Naive thymus-derived CD8-positive, alpha-beta T cell (primary cell): ENCODE results near the gene RETREG3. TPM values are rescaled to one million over a fixed set of nuclear protein-coding genes. Genes with fewer than 3 reads are reported as not detected.

Experiments
- ATAC-seq, 2 donors: fragments of 150-1000 bp; cut with Tn5 transposase in 1 of 2; sonication (Bioruptor Pico), chemical (Tn5 transposase) in 1 of 2; 1 replicate in 1 of 2; 2 replicates in 1 of 2; pipeline ENCODE4 v1.10.0; 2021; ENCODE audit warnings: mild to moderate bottlenecking in 2 of 2, moderate library complexity in 2 of 2
- POLR2A ChIA-PET: fragments of 350-600 bp; sonication (Branson Sonifier 250); formaldehyde crosslinking; loops from one replicate; lab custom pipeline; 2021; ENCODE audit warnings: antibody characterized with exemption; lab: Charles Lee
- DNase-seq, 10 donors: peaks; one replicate each; pipeline versions ENCODE4 v3.0.0 to v3.0.0-alpha.2; 2020 to 2022
- H3K27ac Mint-ChIP-seq, 10 donors: one replicate each; pipeline ENCODE4 v1.8.0; 2020 to 2022; ENCODE audit warnings: mild to moderate bottlenecking in 10 of 10, mixed read lengths in 10 of 10, moderate library complexity in 4 of 10, inconsistent platforms in 1 of 10
- H3K27me3 Mint-ChIP-seq, 5 donors: one replicate each; pipeline ENCODE4 v1.8.0; 2021 to 2022; ENCODE audit warnings: mixed read lengths in 5 of 5
- H3K36me3 Mint-ChIP-seq, 3 donors: one replicate each; pipeline ENCODE4 v1.8.0; 2020 to 2022; ENCODE audit warnings: mixed read lengths in 3 of 3, mild to moderate bottlenecking in 2 of 3, inconsistent platforms in 1 of 3
- H3K4me1 Mint-ChIP-seq, 4 donors: one replicate each; pipeline ENCODE4 v1.8.0; 2021 to 2022; ENCODE audit warnings: mixed read lengths in 4 of 4
- H3K4me3 Mint-ChIP-seq, 10 donors: one replicate each; pipeline ENCODE4 v1.8.0; 2020 to 2022; ENCODE audit warnings: mild to moderate bottlenecking in 10 of 10, mixed read lengths in 10 of 10, moderate library complexity in 6 of 10, inconsistent platforms in 1 of 10
- H3K9me3 Mint-ChIP-seq, 9 donors: one replicate each; pipeline ENCODE4 v1.8.0; 2020 to 2022; ENCODE audit warnings: mixed read lengths in 9 of 9, mild to moderate bottlenecking in 3 of 9, inconsistent platforms in 1 of 9, moderate library complexity in 1 of 9
- polyA plus RNA-seq, 3 donors: library from polyadenylated mRNA; unstranded; fragments of 300-500 nt; fragmentation: Illumina TruSeq; gene quantifications; one replicate each; pipeline ENCODE4 v1.2.3, GENCODE V29; 2021
- total RNA-seq, 8 experiments: library from RNA in 2 of 8; stranded (reverse) in 2 of 8; gene quantifications; one replicate each; pipeline ENCODE4 v1.2.3 and lab custom pipeline; 2021 to 2026

Gene RETREG3
- total and polyA plus RNA-seq, 5 experiments from 2014 or later: 119 to 147 (median 131) TPM

DNA sequence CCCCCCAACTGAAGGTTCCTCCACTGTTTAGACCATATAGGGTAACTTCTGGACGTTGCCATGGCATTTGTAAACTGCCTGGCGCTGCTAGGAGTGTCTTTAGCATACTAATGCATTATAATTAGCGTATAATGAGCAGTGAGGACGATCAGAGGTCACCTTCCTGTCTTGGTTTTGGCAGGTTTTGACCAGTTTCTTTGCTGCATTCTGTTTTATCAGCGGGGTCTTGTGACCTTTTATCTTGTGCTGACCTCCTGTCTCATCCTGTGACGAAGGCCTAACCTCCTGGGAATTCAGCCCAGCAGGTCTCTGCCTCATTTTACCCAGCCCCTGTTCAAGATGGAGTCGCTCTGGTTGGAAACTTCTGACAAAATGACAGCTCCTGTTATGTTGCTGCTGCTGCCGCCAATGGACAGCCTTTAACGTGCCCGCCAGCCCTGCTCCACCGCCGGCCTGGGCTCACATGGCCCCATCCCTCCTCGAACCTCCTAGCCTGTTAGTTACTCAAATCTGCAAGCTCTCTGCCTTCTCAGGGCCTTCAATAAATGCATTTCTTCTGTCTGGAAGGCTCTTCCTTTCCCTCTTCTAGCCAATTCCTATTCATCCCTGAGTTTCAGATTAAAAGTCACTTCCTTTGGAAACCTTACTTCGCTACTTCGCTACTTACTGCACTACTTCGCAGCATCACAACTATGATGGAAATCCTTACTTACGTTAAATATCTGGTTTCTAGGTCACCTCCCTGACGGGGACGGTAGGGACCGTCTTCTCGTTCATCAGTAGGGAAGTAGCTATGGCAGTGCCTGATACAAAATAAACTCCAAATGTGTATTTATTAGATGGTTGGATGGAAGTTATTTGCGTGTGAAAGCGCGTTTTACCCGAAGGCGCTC, 73.8 kb downstream of the RETREG3 start:
- peak in 1 of 2 donors; percentile 20 for ATAC-seq

GRCh38 chr17:42531455-42532354, 77.5 kb downstream of the RETREG3 start:
- DNase-seq: peak in 9 of 10 donors; percentile 25 to 67 (median 52)
- Mint-ChIP-seq H3K27ac (peak overlapping the region in 9 of 10 donors; percentile 69 to 95 (median 88)), H3K27me3 (no peaks in the 10 kb centered on the region), H3K4me1 (peaks cover 14 to 65% (median 49%) of the 10 kb centered on the region in 4 donors), H3K4me3 (peak overlapping the region; percentile 76 to 90 (median 87)), H3K9me3 (no peaks in the 10 kb centered on the region), H3K36me3 (no peaks in the 10 kb centered on the region)
- POLR2A ChIA-PET: interaction anchor here (0.6 to 2.7 kb wide), 7 partner anchors 10 to 215 kb away, joined by 3 to 16 read pairs (median 3); partner anchors contain the start of gene STAT3
- peak; percentile 33 to 40 for ATAC-seq

More for the DNA sequence above, 73.8 kb downstream of the RETREG3 start:
- Mint-ChIP-seq H3K4me1 (peaks cover 14 to 55% (median 50%) of the 10 kb centered on the region in 4 donors), H3K27ac (peak overlapping the region; percentile 38 to 91 (median 82)), H3K4me3 (peak overlapping the region; percentile 68 to 88 (median 84)), H3K27me3 (no peaks in the 10 kb centered on the region), H3K9me3 (no peaks in the 10 kb centered on the region), H3K36me3 (peaks cover 0 to 5% (median 0%) of the 10 kb centered on the region in 3 donors)
- POLR2A ChIA-PET: interaction anchor here (0.7 to 4.4 kb wide), 12 partner anchors 17 to 825 kb away, joined by 3 to 19 read pairs (median 4); partner anchors contain the start of genes GHDC, MLX, PLEKHH3 and PSMC3IP
- DNase-seq: no peak

DNA sequence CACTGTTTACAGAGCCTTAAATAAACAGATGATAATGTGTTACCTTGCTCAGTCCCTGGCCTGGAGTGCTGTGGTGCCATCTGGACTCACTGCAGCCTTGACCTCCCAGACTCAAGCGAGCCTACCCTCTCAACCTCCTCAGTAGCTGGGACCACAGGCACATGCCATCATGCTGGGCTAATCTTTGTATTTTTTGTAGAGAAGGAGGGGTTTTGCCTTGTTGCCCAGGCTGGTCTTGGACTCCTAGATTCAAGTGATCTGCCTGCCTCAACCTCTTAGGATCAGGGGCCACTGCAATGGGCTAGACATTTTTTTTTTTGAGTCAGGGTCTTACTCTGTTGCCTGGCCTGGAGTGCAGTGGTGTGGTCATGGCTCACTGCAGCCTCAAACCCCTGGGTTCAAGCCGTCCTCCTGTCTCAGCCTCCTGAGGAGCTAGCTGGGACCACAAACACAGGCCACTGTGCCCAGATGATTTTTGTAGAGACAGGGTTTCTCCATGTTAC, 78.2 kb downstream of the RETREG3 start:
- Mint-ChIP-seq H3K27ac (peak overlapping the region in 9 of 10 donors; percentile 84 to 95 (median 90)), H3K36me3 (no peaks in the 10 kb centered on the region), H3K4me3 (peak overlapping the region; percentile 76 to 90 (median 87)), H3K4me1 (peaks cover 14 to 65% (median 48%) of the 10 kb centered on the region in 4 donors), H3K27me3 (no peaks in the 10 kb centered on the region), H3K9me3 (no peaks in the 10 kb centered on the region)
- POLR2A ChIA-PET: interaction anchor here (0.7 to 2.7 kb wide), 12 partner anchors 11 to 217 kb away, joined by 3 to 16 read pairs (median 4); partner anchors contain the start of genes PSMC3IP and STAT3
- ATAC-seq: no peak
- peak in 1 of 10 donors; percentile 42 for DNase-seq

Other genes starting within 250 kb of the RETREG3 start
- 100 to 1,000 TPM; 130 to 135 TPM for gene STAT3, start 220.9 kb downstream of the RETREG3 start, total RNA-seq
- 100 to 1,000 TPM; 129 to 154 (median 153) TPM for gene STAT3, start 220.9 kb downstream of the RETREG3 start, polyA plus RNA-seq
- not detected for gene CAVIN1, start 186.1 kb downstream of the RETREG3 start, total RNA-seq
- gene CAVIN1, start 186.1 kb downstream of the RETREG3 start, polyA plus RNA-seq: under 1 TPM in 1 of 3 donors, not detected in 2; 0.03 TPM
- gene ATP6V0A1, start 150.5 kb downstream of the RETREG3 start, total RNA-seq: 10 to 100 TPM; 18.3 to 19.1 TPM
- gene ATP6V0A1, start 150.5 kb downstream of the RETREG3 start, polyA plus RNA-seq: 10 to 100 TPM in 2 of 3 donors, 1 to 10 TPM in 1; 4.1 to 12.6 (median 10.3) TPM
- 10 to 100 TPM; 26.4 to 28.5 TPM for gene NAGLU, start 73.1 kb downstream of the RETREG3 start, total RNA-seq
- 10 to 100 TPM in 2 of 3 donors, 1 to 10 TPM in 1; 8.0 to 16.2 (median 13.4) TPM for gene NAGLU, start 73.1 kb downstream of the RETREG3 start, polyA plus RNA-seq
- 1 to 10 TPM; 1.4 to 2.1 TPM for gene HSD17B1, start 56.5 kb downstream of the RETREG3 start, total RNA-seq
- under 1 TPM; 0.18 to 0.98 (median 0.24) TPM for gene HSD17B1, start 56.5 kb downstream of the RETREG3 start, polyA plus RNA-seq
- 10 to 100 TPM; 67.0 to 72.3 TPM for gene COASY, start 47.2 kb downstream of the RETREG3 start, total RNA-seq
- gene COASY, start 47.2 kb downstream of the RETREG3 start, polyA plus RNA-seq: 10 to 100 TPM; 48.3 to 67.9 (median 65.5) TPM
- gene MLX, start 42.3 kb downstream of the RETREG3 start, total RNA-seq: 10 to 100 TPM; 58.2 to 67.8 TPM
- gene MLX, start 42.3 kb downstream of the RETREG3 start, polyA plus RNA-seq: 10 to 100 TPM; 24.6 to 47.1 (median 25.0) TPM
- 1 to 10 TPM; 3.3 to 4.6 TPM for gene PSMC3IP, start 31.6 kb downstream of the RETREG3 start, total RNA-seq
- 1 to 10 TPM in 1 of 3 donors, under 1 TPM in 2; 0.69 to 1.1 (median 0.71) TPM for gene PSMC3IP, start 31.6 kb downstream of the RETREG3 start, polyA plus RNA-seq
- gene TUBG1, start 309 bp upstream of the RETREG3 start, total RNA-seq: 10 to 100 TPM; 12.7 to 16.3 TPM
- 10 to 100 TPM in 1 of 3 donors, 1 to 10 TPM in 2; 6.7 to 10.3 (median 7.8) TPM for gene TUBG1, start 309 bp upstream of the RETREG3 start, polyA plus RNA-seq
- 10 to 100 TPM; 18.1 to 22.1 TPM for gene TUBG2, start 49.9 kb upstream of the RETREG3 start, total RNA-seq
- 1 to 10 TPM; 4.9 to 6.9 (median 6.0) TPM for gene TUBG2, start 49.9 kb upstream of the RETREG3 start, polyA plus RNA-seq
- gene PLEKHH3, start 67.6 kb upstream of the RETREG3 start, total RNA-seq: not detected
- not detected for gene PLEKHH3, start 67.6 kb upstream of the RETREG3 start, polyA plus RNA-seq
- gene CCR10, start 72.5 kb upstream of the RETREG3 start, total RNA-seq: 1 to 10 TPM; 1.3 to 1.7 TPM
- 1 to 10 TPM in 1 of 3 donors, under 1 TPM in 2; 0.68 to 1.8 (median 0.75) TPM for gene CCR10, start 72.5 kb upstream of the RETREG3 start, polyA plus RNA-seq
- 1 to 10 TPM; 2.7 to 3.0 TPM for gene CNTNAP1, start 73.2 kb upstream of the RETREG3 start, total RNA-seq
- gene CNTNAP1, start 73.2 kb upstream of the RETREG3 start, polyA plus RNA-seq: under 1 TPM in 1 of 3 donors, not detected in 2; 0.05 TPM
- 100 to 1,000 TPM; 186 to 197 TPM for gene EZH1, start 135.7 kb upstream of the RETREG3 start, total RNA-seq
- gene EZH1, start 135.7 kb upstream of the RETREG3 start, polyA plus RNA-seq: 10 to 100 TPM; 30.6 to 44.6 (median 32.0) TPM
- not detected for gene RAMP2, start 151.9 kb upstream of the RETREG3 start, total RNA-seq
- not detected for gene RAMP2, start 151.9 kb upstream of the RETREG3 start, polyA plus RNA-seq
- gene VPS25, start 164.1 kb upstream of the RETREG3 start, total RNA-seq: 10 to 100 TPM; 51.0 to 55.2 TPM
- gene VPS25, start 164.1 kb upstream of the RETREG3 start, polyA plus RNA-seq: 10 to 100 TPM; 43.9 to 64.5 (median 56.3) TPM
- gene WNK4, start 171.2 kb upstream of the RETREG3 start, total RNA-seq: under 1 TPM; 0.27 to 0.62 TPM
- under 1 TPM in 1 of 3 donors, not detected in 2; 0.09 TPM for gene WNK4, start 171.2 kb upstream of the RETREG3 start, polyA plus RNA-seq
- gene COA3, start 189.3 kb upstream of the RETREG3 start, total RNA-seq: 10 to 100 TPM; 26.7 to 27.0 TPM
- gene COA3, start 189.3 kb upstream of the RETREG3 start, polyA plus RNA-seq: 100 to 1,000 TPM; 106 to 119 (median 118) TPM
- gene CNTD1, start 189.5 kb upstream of the RETREG3 start, total RNA-seq: not detected
- under 1 TPM; 0.12 to 0.52 (median 0.24) TPM for gene CNTD1, start 189.5 kb upstream of the RETREG3 start, polyA plus RNA-seq
- 100 to 1,000 TPM; 103 to 109 TPM for gene BECN1, start 214.9 kb upstream of the RETREG3 start, total RNA-seq
- 100 to 1,000 TPM; 106 to 124 (median 123) TPM for gene BECN1, start 214.9 kb upstream of the RETREG3 start, polyA plus RNA-seq
- 10 to 100 TPM; 65.3 to 67.3 TPM for gene PSME3, start 224.0 kb upstream of the RETREG3 start, total RNA-seq
- gene PSME3, start 224.0 kb upstream of the RETREG3 start, polyA plus RNA-seq: 100 to 1,000 TPM; 117 to 123 (median 120) TPM
- gene AOC2, start 235.2 kb upstream of the RETREG3 start, total RNA-seq: 1 to 10 TPM; 4.0 to 4.2 TPM
- gene AOC2, start 235.2 kb upstream of the RETREG3 start, polyA plus RNA-seq: under 1 TPM; 0.06 to 0.63 (median 0.12) TPM
- gene AOC3, start 241.8 kb upstream of the RETREG3 start, total RNA-seq: 1 to 10 TPM; 1.6 TPM
- gene AOC3, start 241.8 kb upstream of the RETREG3 start, polyA plus RNA-seq: under 1 TPM in 1 of 3 donors, not detected in 2; 0.13 TPM